GM19468 (cell line): ENCODE data around the gene AIFM2.

Experiments
- ATAC-seq: cut with Tn5 transposase; IDR thresholded peaks from one replicate; pipeline ENCODE4 v1.9.1; 2021; ENCODE audit warnings: mild to moderate bottlenecking, moderate library complexity, moderate number of reproducible peaks; ENCODE audit not compliant: unreplicated experiment; ENCODE audit errors: extremely low read depth

AIFM2 gene

GRCh38 chr10:70064486-70064885 lies 68.1 kb downstream of the AIFM2 start:
- ATAC-seq = no peak

DNA sequence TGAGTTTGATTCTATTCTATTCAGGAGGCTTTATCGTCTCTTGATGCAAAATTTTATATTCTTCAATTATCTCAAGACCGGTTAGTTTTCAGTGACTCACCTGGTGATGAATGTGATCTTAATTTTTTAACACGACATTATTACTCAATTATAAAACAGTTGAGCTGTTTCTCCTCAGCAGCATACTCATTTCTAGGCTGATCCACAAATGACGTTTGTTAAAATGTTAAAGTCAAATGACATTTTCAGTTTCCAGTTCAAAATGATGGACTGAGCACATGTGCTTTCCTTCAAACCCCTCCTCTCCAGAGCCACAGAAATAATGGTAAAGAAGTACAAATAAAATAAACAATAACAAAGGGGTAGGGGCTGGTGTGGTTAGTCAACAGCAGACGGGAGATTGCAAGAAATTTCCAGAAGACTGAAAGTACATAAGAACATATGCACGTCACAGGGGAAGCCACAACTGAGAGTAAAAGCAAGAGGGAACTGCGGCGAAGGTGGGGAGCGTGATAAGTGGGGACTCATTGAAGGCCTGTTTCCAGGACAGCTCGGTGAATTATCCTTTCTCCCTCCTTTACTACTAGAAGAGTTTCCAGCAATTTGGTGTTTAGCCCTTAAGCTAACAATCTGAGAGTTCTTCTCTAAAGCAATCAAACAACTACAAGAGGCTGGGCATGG lies 69.1 kb downstream of the AIFM2 start:
- no peak for ATAC-seq
